Limb (tissue), 2 donors: Measurements from ENCODE around the gene NPAT.
"Not testable (repeated sequence)": the region's sequence is repeated elsewhere in the genome, so short reads cannot be mapped to it uniquely, and the experiment has no call there.

Source experiments
- DNase-seq, 2 donors: peaks; one replicate each; pipeline ENCODE4 v3.0.0-alpha.2; 2016; ENCODE audit errors: extremely low spot score in 2 of 2

NPAT gene

GRCh38 chr11:108218912-108219783 is 3.3 kb downstream of the NPAT start:
- DNase-seq, result no peak

GRCh38 chr11:108218455-108218854 is 4.0 kb downstream of the NPAT start:
- no peak for DNase-seq

- no peak for DNase-seq
Observed at GRCh38 chr11:108216988-108217387, 5.5 kb downstream of the NPAT start.

- DNase-seq, result no peak
Observed at GRCh38 chr11:108213784-108214183, 8.7 kb downstream of the NPAT start.

GRCh38 chr11:108210441-108210840 is 12.0 kb downstream of the NPAT start:
- DNase-seq, result no peak

GRCh38 chr11:108207683-108208060 is 14.8 kb downstream of the NPAT start:
- DNase-seq, result no peak

- DNase-seq, result no peak
Observed at GRCh38 chr11:108206969-108207682, 15.3 kb downstream of the NPAT start.

GRCh38 chr11:108206171-108206570 is 16.3 kb downstream of the NPAT start:
- DNase-seq, result no peak

GRCh38 chr11:108204929-108205499 is 17.4 kb downstream of the NPAT start:
- DNase-seq, result no peak

GRCh38 chr11:108204376-108204775 is 18.1 kb downstream of the NPAT start:
- DNase-seq, result no peak

- no peak for DNase-seq
Observed at GRCh38 chr11:108203075-108203474, 19.4 kb downstream of the NPAT start.

GRCh38 chr11:108199446-108200321 is 22.8 kb downstream of the NPAT start:
- no peak for DNase-seq

GRCh38 chr11:108198833-108199232 is 23.6 kb downstream of the NPAT start:
- no peak for DNase-seq

- no peak for DNase-seq
Observed at GRCh38 chr11:108197351-108197750, 25.1 kb downstream of the NPAT start.

GRCh38 chr11:108196901-108197300 is 25.5 kb downstream of the NPAT start:
- DNase-seq, result no peak

- no peak for DNase-seq
Observed at GRCh38 chr11:108193725-108194124, 28.7 kb downstream of the NPAT start.

- DNase-seq, result no peak
Observed at GRCh38 chr11:108177570-108177969, 44.9 kb downstream of the NPAT start.

- no peak for DNase-seq
Observed at GRCh38 chr11:108170184-108170583, 52.3 kb downstream of the NPAT start.

GRCh38 chr11:108167624-108168023 is 54.8 kb downstream of the NPAT start:
- no peak for DNase-seq

- DNase-seq, result not testable (repeated sequence)
Observed at GRCh38 chr11:108162878-108163277, 59.6 kb downstream of the NPAT start.

GRCh38 chr11:108160970-108161566 is 61.4 kb downstream of the NPAT start:
- DNase-seq, result no peak
